Hindlimb muscle (tissue), 1 donor: ENCODE measurements around the gene SOD2. TPM values are rescaled to one million over a fixed set of nuclear protein-coding genes. Genes with fewer than 3 reads are reported as not detected.
A peak's percentile ranks its signal among the peaks of the same experiment; 100 is the strongest.
"Not testable (repeated sequence)": the region's sequence is repeated elsewhere in the genome, so short reads cannot be mapped to it uniquely, and the experiment has no call there.

Source experiments
- DNase-seq: peaks from one replicate; pipeline ENCODE4 v3.0.0-alpha.2; 2013
- polyA plus RNA-seq: library from polyadenylated mRNA; unstranded; fragments of 120-200 nt; gene quantifications from one replicate; pipeline ENCODE4 v1.2.1, GENCODE V29; 2013; ENCODE audit not compliant: insufficient read length

The SOD2 gene
- polyA plus RNA-seq, 1 donor = 95.9 TPM

DNA sequence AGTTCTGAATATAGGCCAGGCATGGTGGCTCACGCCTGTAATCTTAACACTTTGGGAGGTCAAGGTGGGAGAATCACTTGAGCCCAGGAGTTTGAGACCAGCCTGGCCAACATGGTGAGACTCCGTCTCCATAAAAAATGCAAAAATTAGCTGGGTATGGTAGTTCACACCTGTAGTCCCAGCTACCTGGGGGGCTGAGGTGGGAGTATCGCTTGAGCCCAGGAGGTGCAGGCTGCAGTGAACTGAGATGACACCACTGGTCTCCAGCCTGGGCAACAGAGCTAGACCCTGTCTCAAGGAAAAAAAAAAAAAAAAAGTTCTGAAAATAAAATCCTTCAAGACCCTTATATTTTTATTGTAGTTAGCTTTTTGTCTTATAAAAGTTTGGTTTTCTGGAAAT is 22.6 kb upstream of the SOD2 start:
- DNase-seq = no peak

- no peak for DNase-seq
These were observed 22.1 kb upstream of the SOD2 start for GRCh38 chr6:159715166-159715565.

GRCh38 chr6:159714404-159714803 is 21.4 kb upstream of the SOD2 start:
- no peak for DNase-seq

DNA sequence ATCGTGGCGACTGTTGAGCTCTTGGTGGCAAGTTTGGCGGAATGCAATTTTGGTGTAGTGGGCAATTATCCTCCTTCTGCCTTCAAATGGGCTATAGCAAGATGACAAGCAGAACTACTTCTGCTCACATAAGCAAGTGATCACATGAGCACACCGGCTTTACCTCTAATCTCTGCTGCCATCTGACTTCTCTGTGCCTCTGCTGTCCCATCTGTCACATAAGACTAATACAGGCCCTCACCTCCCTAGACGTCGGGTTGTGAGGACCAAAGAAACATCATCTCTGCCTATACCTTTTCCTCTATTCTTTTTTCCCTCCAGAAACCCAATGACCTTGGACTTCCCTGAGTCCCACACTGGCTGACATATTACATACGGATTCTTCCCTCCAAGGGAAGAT is 20.9 kb upstream of the SOD2 start:
- no peak for DNase-seq

GRCh38 chr6:159712389-159712788 is 19.3 kb upstream of the SOD2 start:
- DNase-seq = not testable (repeated sequence)

- not testable (repeated sequence) for DNase-seq
These were observed 17.6 kb upstream of the SOD2 start for GRCh38 chr6:159710603-159711002.

DNA sequence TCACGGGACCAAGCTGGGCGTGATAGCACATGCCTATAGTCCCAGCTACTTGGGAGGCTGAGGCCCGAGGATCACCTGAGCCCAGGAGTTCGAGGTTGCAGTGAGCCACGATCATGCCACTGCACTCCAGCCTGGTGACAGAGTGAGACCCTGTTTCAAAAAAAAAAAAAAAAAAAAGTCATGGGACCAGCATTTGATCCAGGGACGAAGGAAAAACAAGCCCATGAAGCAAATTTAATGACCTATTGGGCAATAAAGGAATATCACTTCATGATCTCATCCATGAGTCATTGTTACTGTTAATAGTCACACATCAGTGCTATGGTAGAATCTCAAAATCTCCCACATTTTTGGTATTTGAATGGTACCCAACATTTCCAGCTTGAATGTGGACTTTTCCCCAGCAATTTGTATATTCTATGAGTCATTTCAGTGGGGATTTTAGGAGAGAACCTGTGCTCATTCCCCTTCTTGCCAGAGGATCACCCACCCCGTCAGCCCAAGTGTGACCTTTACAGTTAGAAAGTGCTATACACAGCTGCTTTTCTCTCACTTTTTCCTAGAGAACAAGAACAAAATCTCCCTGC is 8.5 kb upstream of the SOD2 start:
- no peak for DNase-seq

GRCh38 chr6:159700970-159701369 is 7.9 kb upstream of the SOD2 start:
- DNase-seq = no peak

GRCh38 chr6:159695984-159696383 is 2.9 kb upstream of the SOD2 start:
- no peak for DNase-seq

- no peak for DNase-seq
These were observed 979 bp upstream of the SOD2 start for GRCh38 chr6:159693894-159694545.

GRCh38 chr6:159692303-159693127 is 526 bp downstream of the SOD2 start:
- DNase-seq = peak; percentile 46

GRCh38 chr6:159691963-159692287 is 1.1 kb downstream of the SOD2 start:
- DNase-seq = no peak

DNA sequence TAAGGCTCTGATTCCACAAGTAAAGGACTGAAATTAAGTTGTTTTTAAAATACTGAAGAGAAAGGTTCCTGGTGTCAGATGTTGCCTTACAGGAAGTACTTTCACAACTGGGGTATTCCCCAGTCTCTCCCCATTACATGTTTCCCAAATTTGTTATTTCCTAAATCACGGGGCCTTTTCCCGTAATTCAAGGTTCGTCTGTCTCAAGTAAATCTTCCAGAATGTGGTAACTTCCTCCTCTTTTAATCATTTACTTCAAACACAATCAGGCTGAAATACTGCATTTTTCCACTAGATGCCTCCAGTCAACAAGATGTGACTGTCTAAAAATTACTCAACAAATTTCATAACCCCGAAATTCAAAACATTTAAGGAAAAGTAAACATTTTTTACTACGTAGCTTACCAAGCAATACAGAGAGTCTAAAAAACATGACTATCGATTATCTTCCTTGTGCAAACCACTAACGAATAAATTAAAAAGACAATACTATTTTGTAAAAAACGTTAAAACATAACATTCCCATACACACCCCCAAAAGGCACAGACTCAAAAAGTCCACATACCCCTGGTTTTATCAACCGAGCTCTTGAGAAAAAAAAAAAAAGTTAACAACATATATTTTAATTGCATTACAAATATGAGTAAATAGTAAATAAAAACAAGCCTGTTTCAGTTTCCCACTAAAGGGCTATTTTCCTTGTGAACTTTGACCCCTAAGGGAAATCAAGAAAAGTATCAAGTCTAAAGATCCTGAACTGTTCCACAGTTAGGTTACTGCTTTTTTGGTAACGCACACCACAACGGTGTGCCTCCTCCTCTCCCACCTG is 1.7 kb downstream of the SOD2 start:
- DNase-seq = peak; percentile 68

DNA sequence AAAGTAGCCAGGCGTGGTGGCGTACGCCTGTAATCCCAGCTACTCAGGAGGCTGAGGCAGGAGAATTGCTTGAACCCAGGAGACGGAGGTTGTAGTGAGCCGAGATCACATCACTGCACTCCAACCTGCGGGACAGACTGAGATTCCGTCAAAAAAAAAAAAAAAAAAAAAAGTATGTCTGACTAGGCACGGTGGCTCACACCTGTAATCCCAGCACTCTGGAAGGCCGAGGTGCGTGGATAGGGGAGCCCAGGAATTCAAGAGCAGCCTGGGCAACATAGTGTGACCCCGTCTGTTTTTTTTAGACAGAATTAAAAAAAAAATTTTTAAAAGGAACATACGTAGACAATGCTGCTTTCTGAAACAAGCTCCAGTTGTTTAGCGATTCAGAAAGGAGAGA is 2.9 kb downstream of the SOD2 start:
- DNase-seq = not testable (repeated sequence)

GRCh38 chr6:159689001-159689400 is 4.0 kb downstream of the SOD2 start:
- no peak for DNase-seq

DNA sequence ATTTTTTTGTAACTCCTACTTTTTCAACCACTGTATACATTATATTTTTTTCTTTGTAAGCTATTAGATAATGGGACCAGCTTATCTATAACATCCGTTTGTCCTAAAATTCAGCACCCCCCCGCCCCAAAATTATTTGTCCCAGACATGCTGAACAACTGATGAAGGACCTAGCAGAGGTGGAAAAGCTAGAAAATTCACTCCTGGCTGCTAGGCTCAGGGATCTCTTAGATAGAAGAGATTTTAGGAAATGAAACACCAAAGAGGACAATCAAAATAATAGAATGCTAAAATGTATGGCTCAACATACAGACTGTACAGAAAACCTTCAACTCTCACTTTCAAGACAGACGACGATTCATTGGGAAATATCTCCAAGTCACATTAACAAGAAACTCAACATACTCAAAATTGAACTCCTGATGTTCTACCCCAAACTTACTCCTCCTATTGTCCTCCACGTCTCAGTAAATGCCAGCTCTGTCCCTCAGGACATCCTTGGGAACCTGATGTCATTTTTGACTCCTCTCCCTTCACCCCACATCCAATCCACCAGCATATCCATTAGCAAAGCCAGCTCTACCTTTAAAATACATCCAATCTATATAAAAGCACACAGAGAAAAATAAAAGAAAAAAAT is 4.7 kb downstream of the SOD2 start:
- DNase-seq = no peak

DNA sequence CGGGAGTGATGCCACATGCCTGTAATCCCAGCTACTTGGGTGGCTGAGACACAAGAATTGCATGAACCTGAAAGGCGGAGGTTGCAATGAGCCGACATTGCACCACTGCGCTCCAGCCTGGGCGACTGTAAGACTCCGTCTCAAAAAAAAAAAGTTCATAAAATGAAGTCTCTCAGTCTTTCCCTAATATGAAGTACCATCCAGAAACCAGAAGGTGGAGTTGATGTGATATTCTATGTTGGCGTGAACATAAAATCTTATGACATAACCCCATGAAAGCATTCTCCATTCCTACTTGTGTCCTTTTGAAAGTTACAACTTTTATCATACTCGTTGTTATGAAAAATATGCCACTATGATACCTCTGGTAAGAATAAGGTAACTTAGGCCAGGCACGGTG is 5.7 kb downstream of the SOD2 start:
- no peak for DNase-seq

DNA sequence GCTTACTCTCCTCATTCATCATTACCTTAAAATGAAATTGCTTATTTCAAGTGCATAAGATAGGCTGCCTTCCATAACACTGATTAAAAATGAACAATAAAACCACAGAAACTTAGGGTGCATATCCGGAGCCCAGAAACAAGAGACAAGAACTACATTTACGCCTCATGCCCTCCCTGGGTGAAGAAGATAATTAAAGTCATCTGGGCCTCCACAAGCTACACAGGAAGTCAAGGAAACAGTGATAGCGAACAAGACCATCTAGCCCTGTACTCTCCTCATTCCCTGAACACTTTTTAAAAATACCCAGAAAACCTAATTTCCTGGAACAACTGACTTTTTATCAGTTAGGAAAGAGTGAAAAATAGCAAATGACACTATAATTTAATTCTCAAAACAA is 6.3 kb downstream of the SOD2 start:
- no peak for DNase-seq

DNA sequence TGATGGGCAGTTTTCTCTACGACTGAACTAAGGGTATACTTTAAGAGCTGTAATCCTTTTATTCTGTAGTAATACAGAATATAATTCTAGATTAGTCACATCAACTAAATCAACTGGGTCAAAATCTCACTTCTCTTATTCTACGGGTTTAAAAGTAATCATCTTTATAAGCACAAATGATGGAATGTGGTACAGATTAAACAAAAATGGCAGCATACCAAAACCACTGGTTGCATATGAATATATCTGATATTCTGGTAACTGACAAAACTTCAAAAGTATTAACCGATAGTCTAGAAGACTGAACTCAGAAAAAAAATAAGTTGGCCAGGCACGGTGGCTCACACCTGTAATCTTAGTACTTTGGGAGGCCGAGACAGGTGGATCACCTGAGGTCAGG is 7.0 kb downstream of the SOD2 start:
- DNase-seq = no peak

- no peak for DNase-seq
These were observed 9.1 kb downstream of the SOD2 start for GRCh38 chr6:159684013-159684304.

- DNase-seq = no peak
These were observed 10.2 kb downstream of the SOD2 start for GRCh38 chr6:159682810-159683209.

DNA sequence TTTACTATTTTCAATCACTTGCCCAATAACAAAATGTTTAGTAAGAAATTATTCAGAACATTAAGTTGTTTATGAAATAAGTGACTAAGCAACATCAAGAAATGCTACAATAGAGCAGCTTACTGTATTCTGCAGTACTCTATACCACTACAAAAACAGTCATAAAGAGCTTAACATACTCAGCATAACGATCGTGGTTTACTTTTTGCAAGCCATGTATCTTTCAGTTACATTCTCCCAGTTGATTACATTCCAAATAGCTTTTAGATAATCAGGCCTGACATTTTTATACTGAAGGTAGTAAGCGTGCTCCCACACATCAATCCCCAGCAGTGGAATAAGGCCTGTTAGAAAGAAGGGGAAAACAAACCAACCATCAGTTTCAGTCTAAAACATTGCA is 10.7 kb downstream of the SOD2 start:
- no peak for DNase-seq
